Nephron (organoid): ENCODE data around the gene PPP1R13L.
"Not testable (repeated sequence)": the region's sequence is repeated elsewhere in the genome, so short reads cannot be mapped to it uniquely, and the experiment has no call there.

Source experiments
- H3K27ac Mint-ChIP-seq, 3 experiments: 2 replicates each; pipeline ENCODE4 v1.8.0; 2020; ENCODE audit warnings: mixed read lengths in 3 of 3, mild to moderate bottlenecking in 2 of 3, moderate library complexity in 1 of 3
- H3K27me3 Mint-ChIP-seq: 2 replicates; pipeline ENCODE4 v1.8.0; 2021; ENCODE audit warnings: low read depth, mild to moderate bottlenecking, moderate library complexity, mixed read lengths
- H3K36me3 Mint-ChIP-seq: 2 replicates; pipeline ENCODE4 v1.8.0; 2020; ENCODE audit warnings: low read depth, mixed read lengths
- H3K4me1 Mint-ChIP-seq: 2 replicates; pipeline ENCODE4 v1.8.0; 2020; ENCODE audit warnings: mixed read lengths
- H3K4me3 Mint-ChIP-seq, 3 experiments: 2 replicates each; pipeline ENCODE4 v1.8.0; 2020; ENCODE audit warnings: mild to moderate bottlenecking in 3 of 3, mixed read lengths in 3 of 3, moderate library complexity in 2 of 3
- H3K9me3 Mint-ChIP-seq: 2 replicates; pipeline ENCODE4 v1.8.0; 2020; ENCODE audit warnings: mixed read lengths
- TF ChIP-seq, protein P1 (sequence below), 3 experiments: fragments of 200-600 bp; sonication (generic); IDR thresholded peaks; one replicate each; pipeline ENCODE4 v1.5.0; 2021; ENCODE audit warnings: antibody characterized with exemption in 3 of 3; ENCODE audit not compliant: unreplicated experiment in 3 of 3

Gene PPP1R13L

DNA sequence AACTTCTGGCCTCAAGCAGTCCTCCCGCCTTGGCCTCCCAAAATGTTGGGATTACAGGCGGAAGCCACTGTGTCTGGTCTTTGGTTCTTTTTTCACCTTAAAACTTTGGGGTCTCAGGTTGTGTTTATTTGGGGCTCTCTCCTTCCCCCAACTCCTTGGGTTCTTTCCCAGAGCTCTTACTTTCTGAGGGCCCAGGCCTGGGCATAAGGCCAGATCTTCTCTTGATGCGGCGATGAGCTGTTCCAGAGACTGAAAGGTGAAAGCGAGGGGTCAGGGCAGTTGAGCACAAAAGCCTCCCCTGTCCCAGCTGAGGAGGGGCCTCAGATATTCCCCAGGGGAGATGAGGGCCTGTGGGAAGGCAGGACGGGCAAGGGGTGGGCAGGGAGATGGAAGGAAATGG, 8.6 kb upstream of the PPP1R13L start:
- Mint-ChIP-seq H3K36me3 (peaks cover 61% of the 10 kb centered on the region), H3K4me1 (peaks cover 1% of the 10 kb centered on the region), H3K4me3 (no peak overlapping the region)

DNA sequence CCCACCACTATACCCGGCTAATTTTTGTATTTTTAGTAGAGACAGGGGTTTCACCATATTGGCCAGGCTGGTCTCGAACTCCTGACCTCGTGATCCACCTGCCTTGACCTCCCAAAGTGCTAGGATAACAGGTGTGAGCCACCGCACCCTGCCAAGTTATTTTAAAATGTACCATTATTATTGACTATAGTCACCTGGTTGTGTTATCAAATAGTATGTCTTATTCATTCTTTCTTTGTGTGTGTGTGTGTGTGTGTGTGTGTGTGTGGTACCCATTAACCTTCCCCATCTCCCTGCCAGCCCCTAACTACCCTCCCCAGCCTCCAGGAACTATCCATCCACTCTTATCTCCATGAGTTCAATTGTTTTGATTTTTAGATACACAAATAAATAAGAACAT, 5.5 kb upstream of the PPP1R13L start:
- not testable (repeated sequence) for H3K27ac Mint-ChIP-seq, H3K27me3 Mint-ChIP-seq, H3K9me3 Mint-ChIP-seq
- Mint-ChIP-seq H3K4me1 (peaks cover 13% of the 10 kb centered on the region), H3K36me3 (peaks cover 44% of the 10 kb centered on the region), H3K4me3 (peak overlapping the region; percentile 10 to 39 (median 10))

More for the DNA sequence above, 8.6 kb upstream of the PPP1R13L start:
- no peak overlapping the region for H3K27ac Mint-ChIP-seq
- H3K27me3 Mint-ChIP-seq, result no peaks in the 10 kb centered on the region
- no peaks in the 10 kb centered on the region for H3K9me3 Mint-ChIP-seq
- TF ChIP-seq, protein P1, sequence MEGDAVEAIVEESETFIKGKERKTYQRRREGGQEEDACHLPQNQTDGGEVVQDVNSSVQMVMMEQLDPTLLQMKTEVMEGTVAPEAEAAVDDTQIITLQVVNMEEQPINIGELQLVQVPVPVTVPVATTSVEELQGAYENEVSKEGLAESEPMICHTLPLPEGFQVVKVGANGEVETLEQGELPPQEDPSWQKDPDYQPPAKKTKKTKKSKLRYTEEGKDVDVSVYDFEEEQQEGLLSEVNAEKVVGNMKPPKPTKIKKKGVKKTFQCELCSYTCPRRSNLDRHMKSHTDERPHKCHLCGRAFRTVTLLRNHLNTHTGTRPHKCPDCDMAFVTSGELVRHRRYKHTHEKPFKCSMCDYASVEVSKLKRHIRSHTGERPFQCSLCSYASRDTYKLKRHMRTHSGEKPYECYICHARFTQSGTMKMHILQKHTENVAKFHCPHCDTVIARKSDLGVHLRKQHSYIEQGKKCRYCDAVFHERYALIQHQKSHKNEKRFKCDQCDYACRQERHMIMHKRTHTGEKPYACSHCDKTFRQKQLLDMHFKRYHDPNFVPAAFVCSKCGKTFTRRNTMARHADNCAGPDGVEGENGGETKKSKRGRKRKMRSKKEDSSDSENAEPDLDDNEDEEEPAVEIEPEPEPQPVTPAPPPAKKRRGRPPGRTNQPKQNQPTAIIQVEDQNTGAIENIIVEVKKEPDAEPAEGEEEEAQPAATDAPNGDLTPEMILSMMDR (IDR thresholded peaks at IDR 0.05; ENCODE audit: unreplicated experiment in 3 of 3), result no peak

DNA sequence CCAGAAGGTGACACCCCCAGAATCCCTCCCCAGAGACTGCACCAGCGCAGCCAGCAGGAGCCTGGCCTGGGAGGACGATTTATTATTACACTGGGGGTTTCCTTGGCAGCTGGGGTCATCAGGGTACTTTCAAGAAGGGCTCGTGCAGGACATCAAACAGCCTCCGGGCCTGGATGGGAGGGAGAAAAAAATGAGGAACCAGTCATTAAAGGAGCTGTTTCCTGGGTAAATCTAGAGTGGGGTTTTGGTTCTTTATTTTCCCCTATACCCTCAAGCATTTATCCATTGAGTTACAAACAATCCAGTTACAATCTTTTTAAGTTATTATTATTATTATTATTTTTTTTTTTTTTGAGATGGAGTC, 4.7 kb upstream of the PPP1R13L start:
- Mint-ChIP-seq H3K4me3 (peak overlapping the region in 2 of 3 experiments; percentile 41 to 52), H3K27me3 (peaks cover 16% of the 10 kb centered on the region), H3K27ac (no peak overlapping the region), H3K4me1 (peaks cover 16% of the 10 kb centered on the region), H3K36me3 (peaks cover 41% of the 10 kb centered on the region), H3K9me3 (no peaks in the 10 kb centered on the region)
- TF ChIP-seq, protein P1 (IDR thresholded peaks at IDR 0.05; ENCODE audit: unreplicated experiment in 3 of 3), result no peak

DNA sequence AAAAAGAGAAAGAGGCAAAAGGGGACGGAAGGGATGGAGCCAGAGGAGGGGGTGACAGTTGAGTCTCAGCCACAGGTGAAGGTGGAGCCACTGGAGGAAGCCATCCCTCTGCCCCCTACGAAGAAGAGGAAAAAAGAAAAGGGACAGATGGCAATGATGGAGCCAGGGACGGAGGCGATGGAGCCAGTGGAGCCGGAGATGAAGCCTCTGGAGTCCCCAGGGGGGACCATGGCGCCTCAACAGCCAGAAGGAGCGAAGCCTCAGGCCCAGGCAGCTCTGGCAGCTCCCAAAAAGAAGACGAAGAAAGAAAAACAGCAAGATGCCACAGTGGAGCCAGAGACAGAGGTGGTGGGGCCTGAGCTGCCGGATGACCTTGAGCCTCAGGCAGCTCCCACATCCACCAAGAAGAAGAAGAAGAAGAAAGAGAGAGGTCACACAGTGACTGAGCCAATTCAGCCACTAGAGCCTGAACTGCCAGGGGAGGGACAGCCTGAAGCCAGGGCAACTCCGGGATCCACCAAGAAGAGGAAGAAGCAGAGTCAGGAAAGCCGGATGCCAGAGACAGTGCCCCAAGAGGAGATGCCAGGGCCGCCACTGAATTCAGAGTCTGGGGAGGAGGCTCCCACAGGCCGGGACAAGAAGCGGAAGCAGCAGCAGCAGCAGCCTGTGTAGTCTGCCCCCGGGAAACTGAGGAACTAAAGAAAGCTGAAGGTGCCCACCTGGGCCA, 4.1 kb upstream of the PPP1R13L start:
- H3K4me3 Mint-ChIP-seq, result no peak overlapping the region
- peaks cover 36% of the 10 kb centered on the region for H3K36me3 Mint-ChIP-seq
- H3K27ac Mint-ChIP-seq, result no peak overlapping the region
- H3K27me3 Mint-ChIP-seq, result peaks cover 21% of the 10 kb centered on the region
- peaks cover 17% of the 10 kb centered on the region for H3K4me1 Mint-ChIP-seq
- H3K9me3 Mint-ChIP-seq, result no peaks in the 10 kb centered on the region
- TF ChIP-seq, protein P1 (IDR thresholded peaks at IDR 0.05; ENCODE audit: unreplicated experiment in 3 of 3), result no peak

DNA sequence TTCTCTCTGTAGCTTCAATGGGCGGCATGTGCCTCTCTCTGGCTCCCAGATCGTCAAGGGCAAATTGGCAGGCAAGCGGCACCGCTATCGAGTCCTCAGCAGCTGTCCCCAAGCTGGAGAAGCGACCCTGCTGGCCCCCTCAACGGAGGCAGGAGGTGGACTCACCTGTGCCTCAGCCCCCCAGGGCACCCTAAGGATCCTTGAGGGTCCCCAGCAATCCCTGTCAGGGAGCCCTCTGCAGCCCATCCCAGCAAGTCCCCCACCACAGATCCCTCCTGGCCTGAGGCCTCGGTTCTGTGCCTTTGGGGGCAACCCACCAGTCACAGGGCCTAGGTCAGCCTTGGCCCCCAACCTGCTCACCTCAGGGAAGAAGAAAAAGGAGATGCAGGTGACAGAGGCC, 3.3 kb upstream of the PPP1R13L start:
- Mint-ChIP-seq H3K36me3 (peaks cover 27% of the 10 kb centered on the region), H3K4me1 (peaks cover 25% of the 10 kb centered on the region), H3K9me3 (no peaks in the 10 kb centered on the region), H3K27ac (no peak overlapping the region), H3K4me3 (peak overlapping the region; percentile 77 to 85 (median 80)), H3K27me3 (peaks cover 30% of the 10 kb centered on the region)
- TF ChIP-seq, protein P1 (IDR thresholded peaks at IDR 0.05; ENCODE audit: unreplicated experiment in 3 of 3), result no peak

DNA sequence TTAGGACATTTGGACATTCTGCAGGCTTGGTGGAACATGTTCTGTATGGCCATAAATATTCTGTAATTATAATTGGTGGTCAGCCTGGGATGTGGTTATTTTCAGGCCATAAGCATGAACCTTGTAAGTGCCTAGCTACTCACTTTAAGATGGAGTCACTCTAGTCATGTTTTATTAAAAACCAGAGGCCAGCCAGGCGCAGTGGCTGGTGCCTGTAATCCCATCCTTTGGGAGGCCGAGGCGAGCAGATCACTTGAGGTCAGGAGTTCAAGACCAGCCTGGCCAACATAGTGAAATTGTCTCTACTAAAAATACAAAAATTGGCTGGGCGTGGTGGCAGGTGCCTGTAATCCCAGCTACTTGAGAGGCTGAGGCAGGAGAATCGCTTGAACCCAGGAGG, 2.7 kb upstream of the PPP1R13L start:
- H3K27me3 Mint-ChIP-seq, result peaks cover 35% of the 10 kb centered on the region
- not testable (repeated sequence) for H3K27ac Mint-ChIP-seq, H3K9me3 Mint-ChIP-seq
- peaks cover 23% of the 10 kb centered on the region for H3K36me3 Mint-ChIP-seq
- H3K4me3 Mint-ChIP-seq, result peak overlapping the region; percentile 53 to 95 (median 90)
- peaks cover 28% of the 10 kb centered on the region for H3K4me1 Mint-ChIP-seq

DNA sequence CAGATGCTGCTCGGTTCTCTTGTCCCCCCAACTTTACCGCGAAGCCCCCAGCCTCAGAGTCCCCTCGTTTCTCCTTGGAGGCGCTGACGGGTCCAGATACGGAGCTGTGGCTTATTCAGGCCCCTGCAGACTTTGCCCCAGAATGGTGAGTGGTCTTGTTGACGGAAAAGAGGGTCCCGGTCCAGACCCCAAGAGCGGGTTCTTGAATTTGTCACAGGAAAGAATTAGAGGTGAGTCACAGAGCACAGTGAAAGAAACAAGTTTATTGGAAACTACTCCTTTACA, 2.2 kb upstream of the PPP1R13L start:
- peaks cover 18% of the 10 kb centered on the region for H3K36me3 Mint-ChIP-seq
- H3K9me3 Mint-ChIP-seq, result no peaks in the 10 kb centered on the region
- TF ChIP-seq, protein P1 (IDR thresholded peaks at IDR 0.05; ENCODE audit: unreplicated experiment in 3 of 3), result no peak
- H3K27ac Mint-ChIP-seq, result peak overlapping the region; percentile 95 to 99 (median 98)
- peaks cover 39% of the 10 kb centered on the region for H3K27me3 Mint-ChIP-seq
- peak overlapping the region; percentile 89 to 95 (median 90) for H3K4me3 Mint-ChIP-seq
- H3K4me1 Mint-ChIP-seq, result peaks cover 28% of the 10 kb centered on the region
